Muscle layer of colon (tissue), 2 donors: ENCODE measurements around the gene TAAR2.
"Not testable (repeated sequence)": the region's sequence is repeated elsewhere in the genome, so short reads cannot be mapped to it uniquely, and the experiment has no call there.

Source experiments
- H3K27ac ChIP-seq: one replicate; pipeline ENCODE4 v1.7.0; 2013; ENCODE audit warnings: low read depth, mild to moderate bottlenecking, low read length, moderate library complexity
- H3K27me3 ChIP-seq, 2 donors: one replicate each; pipeline ENCODE4 v1.7.0; 2013; ENCODE audit warnings: low read length in 2 of 2, mild to moderate bottlenecking in 2 of 2; ENCODE audit not compliant: insufficient read depth in 2 of 2, control insufficient read depth in 1 of 2
- H3K36me3 ChIP-seq: one replicate; pipeline ENCODE4 v1.7.0; 2013; ENCODE audit warnings: mild to moderate bottlenecking, low read length; ENCODE audit not compliant: insufficient read depth
- H3K4me1 ChIP-seq: one replicate; pipeline ENCODE4 v1.7.0; 2013; ENCODE audit warnings: mild to moderate bottlenecking, low read length; ENCODE audit not compliant: insufficient read depth
- H3K4me3 ChIP-seq, 2 donors: one replicate each; pipeline ENCODE4 v1.7.0; 2013; ENCODE audit warnings: low read length in 2 of 2, low read depth in 1 of 2, mild to moderate bottlenecking in 1 of 2, moderate library complexity in 1 of 2
- H3K9ac ChIP-seq: one replicate; pipeline ENCODE4 v1.7.0; 2013; ENCODE audit warnings: low read length
- H3K9me3 ChIP-seq: one replicate; pipeline ENCODE4 v1.7.0; 2013; ENCODE audit warnings: mild to moderate bottlenecking, low read length
- donor health status: abdominal sarcoma.
- donor health status: Adenocarcinoma of cecum.

Gene TAAR2

GRCh38 chr6:132648828-132649227 lies 24.8 kb upstream of the TAAR2 start:
- Histone ChIP-seq H3K9me3 (no peaks in the 10 kb centered on the region), H3K4me3 (no peak overlapping the region), H3K9ac (no peak overlapping the region), H3K27me3 (no peaks in the 10 kb centered on the region), H3K36me3 (no peaks in the 10 kb centered on the region), H3K27ac (no peak overlapping the region), H3K4me1 (no peaks in the 10 kb centered on the region)

- Histone ChIP-seq H3K4me3 (no peak overlapping the region), H3K27me3 (no peaks in the 10 kb centered on the region), H3K27ac (no peak overlapping the region), H3K4me1 (no peaks in the 10 kb centered on the region), H3K9me3 (no peaks in the 10 kb centered on the region), H3K36me3 (no peaks in the 10 kb centered on the region), H3K9ac (no peak overlapping the region)
These were observed 24.3 kb upstream of the TAAR2 start for GRCh38 chr6:132648356-132648755.

- Histone ChIP-seq H3K9me3 (no peaks in the 10 kb centered on the region), H3K36me3 (no peaks in the 10 kb centered on the region), H3K27ac (no peak overlapping the region), H3K27me3 (no peaks in the 10 kb centered on the region), H3K4me1 (no peaks in the 10 kb centered on the region), H3K4me3 (no peak overlapping the region), H3K9ac (no peak overlapping the region)
These were observed 19.5 kb upstream of the TAAR2 start for GRCh38 chr6:132643547-132643946.

- H3K27me3 ChIP-seq, H3K4me1 ChIP-seq, H3K27ac ChIP-seq, H3K36me3 ChIP-seq, H3K4me3 ChIP-seq, H3K9me3 ChIP-seq, H3K9ac ChIP-seq: not testable (repeated sequence)
These were observed 13.1 kb upstream of the TAAR2 start for GRCh38 chr6:132637135-132637534.

GRCh38 chr6:132635906-132636305 lies 11.8 kb upstream of the TAAR2 start:
- H3K27me3 ChIP-seq, H3K36me3 ChIP-seq, H3K4me3 ChIP-seq, H3K9ac ChIP-seq, H3K27ac ChIP-seq, H3K9me3 ChIP-seq, H3K4me1 ChIP-seq: not testable (repeated sequence)

- not testable (repeated sequence) for H3K4me1 ChIP-seq, H3K9me3 ChIP-seq, H3K36me3 ChIP-seq, H3K9ac ChIP-seq, H3K27me3 ChIP-seq, H3K27ac ChIP-seq, H3K4me3 ChIP-seq
These were observed 11.2 kb upstream of the TAAR2 start for GRCh38 chr6:132635288-132635687.

- no peak overlapping the region for H3K9ac ChIP-seq
- H3K27ac ChIP-seq, result no peak overlapping the region
- no peaks in the 10 kb centered on the region for H3K4me1 ChIP-seq
- no peak overlapping the region for H3K4me3 ChIP-seq
- H3K9me3 ChIP-seq, result no peaks in the 10 kb centered on the region
- H3K36me3 ChIP-seq, result no peaks in the 10 kb centered on the region
- no peaks in the 10 kb centered on the region for H3K27me3 ChIP-seq
These were observed 10.7 kb upstream of the TAAR2 start for GRCh38 chr6:132634796-132635195.

- Histone ChIP-seq H3K9me3 (no peaks in the 10 kb centered on the region), H3K9ac (no peak overlapping the region), H3K4me3 (no peak overlapping the region), H3K36me3 (no peaks in the 10 kb centered on the region), H3K4me1 (no peaks in the 10 kb centered on the region), H3K27ac (no peak overlapping the region), H3K27me3 (no peaks in the 10 kb centered on the region)
These were observed 9.3 kb upstream of the TAAR2 start for GRCh38 chr6:132633362-132633761.

- Histone ChIP-seq H3K4me1 (no peaks in the 10 kb centered on the region), H3K4me3 (no peak overlapping the region), H3K27ac (no peak overlapping the region), H3K36me3 (no peaks in the 10 kb centered on the region), H3K27me3 (no peaks in the 10 kb centered on the region), H3K9ac (no peak overlapping the region), H3K9me3 (no peaks in the 10 kb centered on the region)
These were observed 799 bp downstream of the TAAR2 start for GRCh38 chr6:132623106-132623845.

GRCh38 chr6:132616677-132617076 lies 7.4 kb downstream of the TAAR2 start:
- H3K9ac ChIP-seq, result no peak overlapping the region

GRCh38 chr6:132614554-132614953 lies 9.5 kb downstream of the TAAR2 start:
- no peak overlapping the region for H3K27ac ChIP-seq
- H3K9me3 ChIP-seq, result no peaks in the 10 kb centered on the region
- H3K4me1 ChIP-seq, result no peaks in the 10 kb centered on the region
- H3K4me3 ChIP-seq, result no peak overlapping the region
- no peaks in the 10 kb centered on the region for H3K36me3 ChIP-seq
- no peaks in the 10 kb centered on the region for H3K27me3 ChIP-seq
- no peak overlapping the region for H3K9ac ChIP-seq

More at GRCh38 chr6:132616677-132617076, 7.4 kb downstream of the TAAR2 start:
- Histone ChIP-seq H3K27ac (no peak overlapping the region), H3K9me3 (no peaks in the 10 kb centered on the region), H3K36me3 (no peaks in the 10 kb centered on the region), H3K4me3 (no peak overlapping the region), H3K4me1 (no peaks in the 10 kb centered on the region), H3K27me3 (no peaks in the 10 kb centered on the region)

- H3K9ac ChIP-seq, result no peak overlapping the region
These were observed 11.5 kb downstream of the TAAR2 start for GRCh38 chr6:132612449-132613108.

More at GRCh38 chr6:132612449-132613108, 11.5 kb downstream of the TAAR2 start:
- no peak overlapping the region for H3K4me3 ChIP-seq
- no peak overlapping the region for H3K27ac ChIP-seq
- no peaks in the 10 kb centered on the region for H3K9me3 ChIP-seq
- no peaks in the 10 kb centered on the region for H3K36me3 ChIP-seq
- H3K4me1 ChIP-seq, result no peaks in the 10 kb centered on the region
- H3K27me3 ChIP-seq, result no peaks in the 10 kb centered on the region
